GM20000 (cell line): ENCODE results near the gene RASA1.

Experiments used
- DNase-seq: peaks from one replicate; pipeline ENCODE4 v3.0.0; 2012; ENCODE audit warnings: low spot score
- TF ChIP-seq, protein P1 (sequence below): IDR thresholded peaks from 2 replicates; pipeline ENCODE4 v1.5.1; 2012; ENCODE audit warnings: mild to moderate bottlenecking, control low read depth; ENCODE audit errors: extremely low read depth, missing control alignments

Gene RASA1

DNA sequence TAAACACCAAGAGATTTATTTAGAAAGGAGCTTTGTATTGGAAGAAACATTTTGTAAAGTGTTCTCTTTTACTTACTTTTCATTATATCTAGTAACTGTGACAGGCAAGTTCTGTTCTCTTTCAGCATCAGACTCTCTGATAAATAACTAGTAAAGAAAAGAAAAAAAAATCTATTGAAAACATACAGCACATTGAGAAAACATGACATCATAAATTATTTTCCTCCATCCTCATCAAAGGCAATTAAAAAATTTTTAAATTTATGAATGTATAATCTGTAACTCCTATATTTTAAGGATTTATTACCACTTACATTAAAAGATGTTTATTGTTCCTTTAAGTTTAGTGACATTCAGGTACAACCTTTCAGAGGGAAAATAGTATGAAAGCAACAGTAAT is 133.9 kb downstream of the RASA1 start:
- TF ChIP-seq, protein P1, sequence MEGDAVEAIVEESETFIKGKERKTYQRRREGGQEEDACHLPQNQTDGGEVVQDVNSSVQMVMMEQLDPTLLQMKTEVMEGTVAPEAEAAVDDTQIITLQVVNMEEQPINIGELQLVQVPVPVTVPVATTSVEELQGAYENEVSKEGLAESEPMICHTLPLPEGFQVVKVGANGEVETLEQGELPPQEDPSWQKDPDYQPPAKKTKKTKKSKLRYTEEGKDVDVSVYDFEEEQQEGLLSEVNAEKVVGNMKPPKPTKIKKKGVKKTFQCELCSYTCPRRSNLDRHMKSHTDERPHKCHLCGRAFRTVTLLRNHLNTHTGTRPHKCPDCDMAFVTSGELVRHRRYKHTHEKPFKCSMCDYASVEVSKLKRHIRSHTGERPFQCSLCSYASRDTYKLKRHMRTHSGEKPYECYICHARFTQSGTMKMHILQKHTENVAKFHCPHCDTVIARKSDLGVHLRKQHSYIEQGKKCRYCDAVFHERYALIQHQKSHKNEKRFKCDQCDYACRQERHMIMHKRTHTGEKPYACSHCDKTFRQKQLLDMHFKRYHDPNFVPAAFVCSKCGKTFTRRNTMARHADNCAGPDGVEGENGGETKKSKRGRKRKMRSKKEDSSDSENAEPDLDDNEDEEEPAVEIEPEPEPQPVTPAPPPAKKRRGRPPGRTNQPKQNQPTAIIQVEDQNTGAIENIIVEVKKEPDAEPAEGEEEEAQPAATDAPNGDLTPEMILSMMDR, result no peak
- DNase-seq, result no peak

- TF ChIP-seq, protein P1, result no peak
- no peak for DNase-seq
Measured at GRCh38 chr5:87403409-87403808, 135.7 kb downstream of the RASA1 start.

- TF ChIP-seq, protein P1, result no peak
- DNase-seq, result no peak
Measured at GRCh38 chr5:87403899-87404298, 136.2 kb downstream of the RASA1 start.

- DNase-seq, result no peak
- TF ChIP-seq, protein P1, result no peak
Measured at GRCh38 chr5:87404359-87404758, 136.7 kb downstream of the RASA1 start.

GRCh38 chr5:87405472-87406155 is 137.9 kb downstream of the RASA1 start:
- no peak for DNase-seq
- TF ChIP-seq, protein P1, result no peak

GRCh38 chr5:87408204-87408603 is 140.5 kb downstream of the RASA1 start:
- TF ChIP-seq, protein P1, result no peak
- no peak for DNase-seq

DNA sequence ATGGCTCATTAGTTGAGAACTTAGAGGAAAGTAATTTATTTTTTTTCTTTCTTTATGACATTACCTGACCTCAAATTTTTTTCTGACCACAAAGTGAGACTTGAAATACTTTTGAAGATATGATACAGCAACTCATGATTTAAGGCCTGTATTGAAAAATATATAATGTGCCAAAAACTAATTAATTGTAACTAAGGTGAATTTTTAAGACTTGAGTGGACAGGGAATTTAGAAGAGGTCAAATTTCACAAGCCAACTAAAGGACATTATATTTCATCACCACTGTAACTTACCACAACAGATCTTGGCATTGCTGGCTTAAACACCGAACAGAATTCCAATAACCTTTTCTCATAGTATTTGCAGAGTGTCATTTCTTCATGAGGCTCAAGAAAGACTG is 143.2 kb downstream of the RASA1 start:
- no peak for DNase-seq
- TF ChIP-seq, protein P1, result no peak
